IMR-90 (cell line): Measurements from ENCODE around the gene WNT7A. TPM values are rescaled to one million over a fixed set of nuclear protein-coding genes. Genes with fewer than 3 reads are reported as not detected.

Experiments used
- ATAC-seq: fragments of 200-7000 bp; cut with Tn5 transposase; 2 replicates; pipeline ENCODE4 v1.9.1; 2020; ENCODE audit warnings: low read depth, mild to moderate bottlenecking, moderate library complexity
- BruUV-seq: library from RNA; stranded (reverse); fragments of 400-500 nt; replicated peaks from 2 replicates; lab custom pipeline; 2021; lab: Mats Ljungman, UMichigan
- CTCF ChIA-PET: fragments of 300-600 bp; formaldehyde crosslinking; extraction: SDS; loops from one replicate; lab custom pipeline; 2021; ENCODE audit warnings: antibody characterized with exemption; lab: Yijun Ruan, JAX
- POLR2A ChIA-PET: fragments of 300-600 bp; sonication (Branson Sonifier 250); formaldehyde crosslinking; loops from one replicate; lab custom pipeline; 2022; ENCODE audit warnings: antibody characterized with exemption; ENCODE audit not compliant: unreplicated experiment; lab: Charles Lee
- DNase-seq: peaks from one replicate; pipeline ENCODE4 v3.0.0; 2013
- H2AFZ ChIP-seq: replicated peaks from 2 replicates; pipeline ENCODE3; 2013; ENCODE audit warnings: low read length, mild to moderate bottlenecking; ENCODE audit not compliant: poor library complexity
- H2AK5ac ChIP-seq: 2 replicates; pipeline ENCODE4 v1.6.1; 2013; ENCODE audit warnings: low read depth, low read length, inconsistent platforms
- H2AK9ac ChIP-seq: replicated peaks from 2 replicates; pipeline ENCODE3; 2013; ENCODE audit warnings: mild to moderate bottlenecking, low read depth, low read length, moderate library complexity; ENCODE audit not compliant: poor library complexity
- H2BK120ac ChIP-seq: 2 replicates; pipeline ENCODE4 v1.6.1; 2013; ENCODE audit warnings: low read depth, low read length, inconsistent platforms
- H2BK15ac ChIP-seq: 3 replicates; pipeline ENCODE4 v1.6.1; 2013; ENCODE audit warnings: low read depth, low read length, inconsistent platforms
- H2BK20ac ChIP-seq: 2 replicates; pipeline ENCODE4 v1.6.1; 2013; ENCODE audit warnings: low read depth, mild to moderate bottlenecking, inconsistent platforms, low read length, moderate library complexity
- H2BK5ac ChIP-seq: 2 replicates; pipeline ENCODE4 v1.6.1; 2013; ENCODE audit warnings: mild to moderate bottlenecking, low read depth, low read length, inconsistent platforms; ENCODE audit not compliant: poor library complexity, severe bottlenecking
- H3K14ac ChIP-seq: replicated peaks from 2 replicates; pipeline ENCODE4 v1.6.1; 2013; ENCODE audit warnings: low read depth, low read length, inconsistent platforms
- H3K18ac ChIP-seq: 2 replicates; pipeline ENCODE4 v1.6.1; 2013; ENCODE audit warnings: low read depth, low read length, control low read depth
- H3K23ac ChIP-seq: 2 replicates; pipeline ENCODE4 v1.6.1; 2013; ENCODE audit warnings: low read depth, low read length, inconsistent platforms
- H3K27ac ChIP-seq: 2 replicates; pipeline ENCODE4 v1.5.1; 2013; ENCODE audit warnings: mild to moderate bottlenecking, control low read depth, low read length; ENCODE audit not compliant: insufficient read depth
- H3K27me3 ChIP-seq: 2 replicates; pipeline ENCODE4 v1.6.1; 2013; ENCODE audit warnings: low read length; ENCODE audit not compliant: control insufficient read depth, insufficient read depth
- H3K36me3 ChIP-seq: 2 replicates; pipeline ENCODE4 v1.6.1; 2013; ENCODE audit warnings: low read length, mixed read lengths; ENCODE audit not compliant: control insufficient read depth, insufficient read depth
- H3K4ac ChIP-seq: 2 replicates; pipeline ENCODE4 v1.6.1; 2013; ENCODE audit warnings: low read depth, low read length, inconsistent platforms
- H3K4me1 ChIP-seq: 2 replicates; pipeline ENCODE4 v1.6.1; 2013; ENCODE audit warnings: low read length, mixed read lengths; ENCODE audit not compliant: control insufficient read depth, insufficient read depth
- H3K4me2 ChIP-seq: 2 replicates; pipeline ENCODE4 v1.6.1; 2013; ENCODE audit warnings: low read depth, mild to moderate bottlenecking, control low read depth, low read length, moderate library complexity
- H3K4me3 ChIP-seq: 2 replicates; pipeline ENCODE4 v1.5.1; 2013; ENCODE audit warnings: low read depth, mild to moderate bottlenecking, control low read depth, low read length, moderate library complexity; ENCODE audit not compliant: insufficient read depth
- H3K56ac ChIP-seq: 2 replicates; pipeline ENCODE4 v1.6.1; 2013; ENCODE audit warnings: low read length, inconsistent platforms; ENCODE audit not compliant: insufficient read depth; ENCODE audit errors: extremely low read depth
- H3K79me1 ChIP-seq, 2 experiments: 2 replicates each; pipeline ENCODE4 v1.6.1; 2013; ENCODE audit warnings: low read length in 2 of 2, inconsistent platforms in 1 of 2, low read depth in 1 of 2
- H3K9ac ChIP-seq: 2 replicates; pipeline ENCODE4 v1.6.1; 2013; ENCODE audit warnings: low read depth, low read length, control low read depth
- H3K9me1 ChIP-seq: 2 replicates; pipeline ENCODE4 v1.6.1; 2013; ENCODE audit warnings: low read length, inconsistent platforms; ENCODE audit not compliant: insufficient read depth
- H3K9me3 ChIP-seq: 2 replicates; pipeline ENCODE4 v1.6.1; 2013; ENCODE audit warnings: low read length; ENCODE audit not compliant: control insufficient read depth, insufficient read depth
- H4K20me1 ChIP-seq: 2 replicates; pipeline ENCODE4 v1.6.1; 2013; ENCODE audit warnings: low read length, inconsistent platforms; ENCODE audit not compliant: insufficient read depth
- H4K5ac ChIP-seq: 2 replicates; pipeline ENCODE4 v1.6.1; 2013; ENCODE audit warnings: mild to moderate bottlenecking, low read depth, low read length, control low read depth
- H4K8ac ChIP-seq, 2 experiments: 2 replicates each; pipeline ENCODE4 v1.6.1; 2013; ENCODE audit warnings: low read depth in 2 of 2, low read length in 2 of 2, control low read depth in 1 of 2, inconsistent platforms in 1 of 2
- H4K91ac ChIP-seq: 2 replicates; pipeline ENCODE4 v1.6.1; 2013; ENCODE audit warnings: low read depth, low read length, inconsistent platforms; ENCODE audit not compliant: insufficient read depth
- BHLHE40 ChIP-seq: fragments of 150-350 bp; IDR thresholded peaks from 2 replicates; pipeline ENCODE4 v1.6.1; 2016; ENCODE audit warnings: mild to moderate bottlenecking, low read depth, low read length
- CEBPB ChIP-seq: IDR thresholded peaks from 2 replicates; pipeline ENCODE4 v1.6.1; 2012; ENCODE audit warnings: low read depth, low read length, improper control_type of control experiment
- CHD1 ChIP-seq: IDR thresholded peaks from 2 replicates; pipeline ENCODE4 v1.6.1; 2012; ENCODE audit warnings: low read depth, low read length, improper control_type of control experiment
- MAFK ChIP-seq: IDR thresholded peaks from 2 replicates; pipeline ENCODE4 v1.6.1; 2012; ENCODE audit warnings: low read depth, low read length, improper control_type of control experiment
- MAZ ChIP-seq: IDR thresholded peaks from 2 replicates; pipeline ENCODE4 v1.6.1; 2012; ENCODE audit warnings: low read depth, mild to moderate bottlenecking, low read length, improper control_type of control experiment, moderate library complexity, borderline replicate concordance
- MXI1 ChIP-seq: IDR thresholded peaks from 2 replicates; pipeline ENCODE4 v1.6.1; 2012; ENCODE audit warnings: low read depth, mild to moderate bottlenecking, low read length, moderate library complexity, borderline replicate concordance
- NFE2L2 ChIP-seq: fragments of 150-350 bp; IDR thresholded peaks from 2 replicates; pipeline ENCODE4 v1.6.1; 2016; ENCODE audit warnings: low read depth, mild to moderate bottlenecking, low read length
- RAD21 ChIP-seq: IDR thresholded peaks from 2 replicates; pipeline ENCODE4 v1.6.1; 2012; ENCODE audit warnings: low read length, improper control_type of control experiment
- RCOR1 ChIP-seq: IDR thresholded peaks from 2 replicates; pipeline ENCODE4 v1.6.1; 2012; ENCODE audit warnings: mild to moderate bottlenecking, low read length, improper control_type of control experiment; ENCODE audit not compliant: insufficient replicate concordance
- RFX5 ChIP-seq: IDR thresholded peaks from 2 replicates; pipeline ENCODE4 v1.8.0; 2012; ENCODE audit warnings: low read depth, mild to moderate bottlenecking, low read length, moderate library complexity
- SMC3 ChIP-seq: fragments of 150-350 bp; IDR thresholded peaks from 2 replicates; pipeline ENCODE4 v1.6.1; 2016; ENCODE audit warnings: low read depth, mild to moderate bottlenecking, antibody characterized with exemption, low read length, moderate library complexity
- WGBS, 2 experiments: methylation state at CpG; one replicate each; pipeline versions ENCODE4 v1.1.5 to v1.1.7; 2013; ENCODE audit warnings: missing lambda C conversion rate in 2 of 2; ENCODE audit not compliant: insufficient read length in 1 of 2; ENCODE audit errors: extremely low coverage in 2 of 2; 5-methylcytosine and 5-hydroxymethylcytosine counted together
- dilution Hi-C: fragments of 300-500 bp; cut with HindIII; formaldehyde crosslinking; loops from one replicate; pipeline ENCODE4 v1.14.3; 2018; ENCODE audit warnings: low sequenced_read_pairs; ENCODE audit not compliant: unreplicated experiment
- in situ Hi-C: fragments of 300-500 bp; cut with MboI; formaldehyde crosslinking; loops from 3 replicates; pipeline ENCODE4 v1.14.3; 2019; ENCODE audit warnings: low sequenced_read_pairs, inconsistent platforms, mixed read lengths
- intact Hi-C: fragments of 100-400 bp; cut with micrococcal nuclease; formaldehyde crosslinking; loops from 2 replicates; pipeline ENCODE4 v1.10.0; 2022
- polyA plus RNA-seq, 3 experiments: library from polyadenylated mRNA; depleted of rRNA; stranded (reverse); fragments of >200 nt; gene quantifications; 2 replicates each; pipeline ENCODE4 v1.2.3, GENCODE V29; 2012; ENCODE audit warnings: low replicate concordance in 1 of 3
- total RNA-seq: library from RNA; depleted of rRNA; stranded (reverse); fragments of >200 nt; gene quantifications from 2 replicates; pipeline ENCODE4 v1.2.3, GENCODE V29; 2012
- TF ChIP-seq, protein P1 (sequence below): fragments of 150-350 bp; IDR thresholded peaks from 2 replicates; pipeline ENCODE4 v1.6.1; 2016; ENCODE audit warnings: low read depth, mild to moderate bottlenecking, low read length, moderate library complexity, borderline replicate concordance
- TF ChIP-seq, protein P2 (sequence below): conservative IDR thresholded peaks from 2 replicates; pipeline ENCODE4 v1.5.1; 2012; ENCODE audit warnings: mild to moderate bottlenecking, low read depth, low read length, improper control_type of control experiment
- TF ChIP-seq, protein P3 (sequence below): fragments of 150-350 bp; IDR thresholded peaks from 2 replicates; pipeline ENCODE4 v1.6.1; 2017; ENCODE audit warnings: mild to moderate bottlenecking, antibody characterized with exemption, low read length, low read depth

WNT7A gene
- total and polyA plus RNA-seq, 2 of the 4 experiments (the other 2 are of a cell fraction): not detected

DNA sequence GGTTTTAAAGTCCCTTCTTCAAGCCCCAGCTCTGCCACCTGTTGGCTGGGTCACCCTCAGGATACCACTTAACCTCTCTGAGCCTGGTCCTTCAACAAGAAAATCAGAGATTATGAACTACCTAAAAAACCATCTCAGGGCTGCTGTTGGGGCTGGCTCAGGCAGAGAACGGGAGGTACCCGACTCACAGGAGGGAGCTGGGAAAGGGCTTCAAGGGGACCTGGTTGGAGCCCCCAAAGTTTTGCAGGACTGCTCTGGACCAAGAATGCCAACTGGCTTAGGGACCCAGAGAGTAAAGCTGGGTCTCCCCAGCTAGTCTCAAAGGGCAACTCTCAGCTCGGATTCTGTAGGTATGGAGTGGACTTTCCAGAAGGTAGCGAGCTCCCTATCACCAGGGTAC lies 41.5 kb downstream of the WNT7A start:
- Histone ChIP-seq H3K4me3 (no peak overlapping the region), H3K27me3 (no peaks in the 10 kb centered on the region), H3K27ac (no peak overlapping the region), H3K14ac (no peak overlapping the region), H3K79me1 (no peaks in the 10 kb centered on the region), H2AFZ (no peak overlapping the region), H3K23ac (no peak overlapping the region), H3K4me1 (no peaks in the 10 kb centered on the region), H3K4ac (no peak overlapping the region), H2AK9ac (no peak overlapping the region), H4K8ac (no peak overlapping the region), H3K9me3 (no peaks in the 10 kb centered on the region), H2BK20ac (no peak overlapping the region), H4K5ac (no peak overlapping the region), H2BK15ac (no peak overlapping the region), H3K36me3 (no peaks in the 10 kb centered on the region), H4K91ac (no peak overlapping the region), H4K20me1 (no peaks in the 10 kb centered on the region), H2BK5ac (no peak overlapping the region), H3K56ac (no peak overlapping the region), H3K9ac (no peak overlapping the region), H3K4me2 (no peak overlapping the region), H2AK5ac (no peak overlapping the region), H3K18ac (no peak overlapping the region), H3K9me1 (no peaks in the 10 kb centered on the region), H2BK120ac (no peak overlapping the region)
- dilution Hi-C loops: no loop called here
- ChIA-PET POLR2A (no interaction called here), CTCF (no interaction called here)
- ATAC-seq (no peak), DNase-seq (no peak)
- BruUV-seq: no TSS peak
- no peak for TF ChIP-seq NFE2L2
- no peak for TF ChIP-seq RAD21
- TF ChIP-seq, protein P1, sequence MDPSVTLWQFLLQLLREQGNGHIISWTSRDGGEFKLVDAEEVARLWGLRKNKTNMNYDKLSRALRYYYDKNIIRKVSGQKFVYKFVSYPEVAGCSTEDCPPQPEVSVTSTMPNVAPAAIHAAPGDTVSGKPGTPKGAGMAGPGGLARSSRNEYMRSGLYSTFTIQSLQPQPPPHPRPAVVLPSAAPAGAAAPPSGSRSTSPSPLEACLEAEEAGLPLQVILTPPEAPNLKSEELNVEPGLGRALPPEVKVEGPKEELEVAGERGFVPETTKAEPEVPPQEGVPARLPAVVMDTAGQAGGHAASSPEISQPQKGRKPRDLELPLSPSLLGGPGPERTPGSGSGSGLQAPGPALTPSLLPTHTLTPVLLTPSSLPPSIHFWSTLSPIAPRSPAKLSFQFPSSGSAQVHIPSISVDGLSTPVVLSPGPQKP: no peak
- TF ChIP-seq RFX5: no peak
- TF ChIP-seq CHD1: no peak
- TF ChIP-seq MXI1: no peak
- no peak for TF ChIP-seq BHLHE40
- TF ChIP-seq RCOR1: no peak
- TF ChIP-seq, protein P2, sequence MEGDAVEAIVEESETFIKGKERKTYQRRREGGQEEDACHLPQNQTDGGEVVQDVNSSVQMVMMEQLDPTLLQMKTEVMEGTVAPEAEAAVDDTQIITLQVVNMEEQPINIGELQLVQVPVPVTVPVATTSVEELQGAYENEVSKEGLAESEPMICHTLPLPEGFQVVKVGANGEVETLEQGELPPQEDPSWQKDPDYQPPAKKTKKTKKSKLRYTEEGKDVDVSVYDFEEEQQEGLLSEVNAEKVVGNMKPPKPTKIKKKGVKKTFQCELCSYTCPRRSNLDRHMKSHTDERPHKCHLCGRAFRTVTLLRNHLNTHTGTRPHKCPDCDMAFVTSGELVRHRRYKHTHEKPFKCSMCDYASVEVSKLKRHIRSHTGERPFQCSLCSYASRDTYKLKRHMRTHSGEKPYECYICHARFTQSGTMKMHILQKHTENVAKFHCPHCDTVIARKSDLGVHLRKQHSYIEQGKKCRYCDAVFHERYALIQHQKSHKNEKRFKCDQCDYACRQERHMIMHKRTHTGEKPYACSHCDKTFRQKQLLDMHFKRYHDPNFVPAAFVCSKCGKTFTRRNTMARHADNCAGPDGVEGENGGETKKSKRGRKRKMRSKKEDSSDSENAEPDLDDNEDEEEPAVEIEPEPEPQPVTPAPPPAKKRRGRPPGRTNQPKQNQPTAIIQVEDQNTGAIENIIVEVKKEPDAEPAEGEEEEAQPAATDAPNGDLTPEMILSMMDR: no peak
- TF ChIP-seq CEBPB: no peak
- TF ChIP-seq MAZ: no peak
- TF ChIP-seq SMC3: no peak
- TF ChIP-seq MAFK: no peak
- TF ChIP-seq, protein P3, sequence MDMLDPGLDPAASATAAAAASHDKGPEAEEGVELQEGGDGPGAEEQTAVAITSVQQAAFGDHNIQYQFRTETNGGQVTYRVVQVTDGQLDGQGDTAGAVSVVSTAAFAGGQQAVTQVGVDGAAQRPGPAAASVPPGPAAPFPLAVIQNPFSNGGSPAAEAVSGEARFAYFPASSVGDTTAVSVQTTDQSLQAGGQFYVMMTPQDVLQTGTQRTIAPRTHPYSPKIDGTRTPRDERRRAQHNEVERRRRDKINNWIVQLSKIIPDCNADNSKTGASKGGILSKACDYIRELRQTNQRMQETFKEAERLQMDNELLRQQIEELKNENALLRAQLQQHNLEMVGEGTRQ: no peak
- in situ Hi-C loops: no loop called here
- WGBS, 2 experiments: 92% methylated on average over 2 of the region's 4 CpGs; no CpG with 5 or more reads in 1 of the 2 experiments
- intact Hi-C loops: no loop called here
